GM12872 (cell line): ENCODE measurements around the gene TGM1.

Experiments
- CTCF ChIP-seq: IDR thresholded peaks from 3 replicates; pipeline ENCODE4 v1.5.1; 2011; ENCODE audit warnings: low read depth, mild to moderate bottlenecking, low read length, moderate library complexity; ENCODE audit not compliant: insufficient read depth

TGM1 gene

GRCh38 chr14:24260026-24260779 is 2.8 kb downstream of the TGM1 start:
- TF ChIP-seq CTCF = no peak

- TF ChIP-seq CTCF = no peak
These were observed 3.5 kb downstream of the TGM1 start for GRCh38 chr14:24259282-24260025.

DNA sequence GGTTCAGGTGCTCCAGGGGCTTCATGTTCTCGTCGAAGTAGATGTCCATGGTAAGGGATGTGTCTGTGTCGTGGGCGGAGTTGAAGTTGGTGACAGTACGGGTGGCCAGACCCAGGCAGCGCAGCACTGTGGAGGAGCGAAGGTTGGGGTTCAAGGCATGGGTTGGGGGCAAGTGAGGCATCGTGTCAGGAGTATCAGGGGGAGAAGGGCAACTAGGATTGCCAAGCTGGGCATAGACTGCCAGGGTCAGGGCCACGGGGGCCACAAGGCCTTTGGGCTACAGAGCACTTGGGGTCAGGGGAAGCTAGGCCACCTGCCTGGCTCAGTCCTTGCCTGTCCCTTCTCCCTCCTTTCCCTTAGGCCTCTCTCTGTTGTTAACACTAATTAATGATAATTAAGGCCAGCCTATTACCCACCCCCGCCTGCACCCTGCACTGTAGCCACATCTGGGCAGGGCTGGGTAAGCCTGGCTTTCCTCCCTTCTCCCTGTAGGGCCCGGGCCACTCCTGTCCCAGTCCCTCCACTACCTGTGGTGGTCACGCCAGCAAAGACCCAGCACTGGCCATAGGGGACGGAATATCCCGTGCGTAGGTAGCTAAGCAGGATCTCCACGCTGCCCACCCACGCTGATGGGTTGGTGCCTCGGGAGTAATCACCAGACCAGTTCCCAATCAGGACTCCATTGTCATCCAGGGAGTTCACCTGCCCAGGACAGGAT is 4.3 kb downstream of the TGM1 start:
- TF ChIP-seq CTCF = no peak

DNA sequence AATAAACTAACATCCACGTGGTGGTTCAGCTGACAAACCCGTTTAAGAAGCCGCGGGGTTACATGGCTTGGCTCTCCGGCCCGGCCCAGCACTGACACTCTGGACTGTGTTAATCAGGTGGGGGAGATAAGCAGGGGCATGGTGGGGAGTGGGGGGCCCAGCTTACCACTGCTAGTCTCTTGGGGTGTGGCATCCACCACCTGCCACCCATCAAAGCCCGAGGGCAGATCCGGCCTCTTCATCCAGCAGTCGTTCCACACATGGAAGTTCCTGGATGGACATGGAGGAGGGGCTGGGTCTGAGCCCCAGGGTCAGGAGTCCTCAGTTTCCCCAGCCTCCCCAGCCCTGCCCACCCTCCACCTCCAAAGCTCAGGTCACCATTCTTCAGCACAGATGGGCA is 4.9 kb downstream of the TGM1 start:
- no peak for TF ChIP-seq CTCF

- TF ChIP-seq CTCF = no peak
These were observed 6.0 kb downstream of the TGM1 start for GRCh38 chr14:24256960-24257359.

- no peak for TF ChIP-seq CTCF
These were observed 6.9 kb downstream of the TGM1 start for GRCh38 chr14:24255931-24256711.

- no peak for TF ChIP-seq CTCF
These were observed 7.5 kb downstream of the TGM1 start for GRCh38 chr14:24255438-24255837.
